HCT116 (cell line): ENCODE measurements around the gene NLRC5. TPM values are rescaled to one million over a fixed set of nuclear protein-coding genes. Genes with fewer than 3 reads are reported as not detected.

Experiments
- ATAC-seq: fragments of 200-7000 bp; cut with Tn5 transposase; 2 replicates; pipeline ENCODE4 v1.9.1; 2020; ENCODE audit warnings: mild to moderate bottlenecking, moderate library complexity
- BruUV-seq: library from RNA; stranded (reverse); fragments of 400-500 nt; replicated peaks from 2 replicates; lab custom pipeline; 2021; lab: Mats Ljungman, UMichigan
- CTCF ChIA-PET: fragments of 300-600 bp; sonication (Branson Sonifier 250); formaldehyde crosslinking; loops from one replicate; lab custom pipeline; 2021; ENCODE audit warnings: antibody characterized with exemption; lab: Charles Lee
- POLR2A ChIA-PET: fragments of 300-600, 350-600 bp; sonication (Branson Sonifier 250); formaldehyde crosslinking; loops from one replicate; lab custom pipeline; 2021; ENCODE audit warnings: antibody characterized with exemption; lab: Charles Lee
- RAD21 ChIA-PET, 2 experiments: fragments of 300-600 bp; sonication (Branson Sonifier 250); formaldehyde crosslinking; loops; one replicate each; lab custom pipeline; 2023; ENCODE audit warnings: low total read pairs in 2 of 2; ENCODE audit not compliant: uncharacterized antibody in 2 of 2, unreplicated experiment in 2 of 2, low non-redundant PET in 1 of 2; lab: Charles Lee
- DNase-seq: peaks from one replicate; pipeline ENCODE4 v3.0.0-alpha.2; 2010; ENCODE audit warnings: low read depth, low spot score
- H2AFZ ChIP-seq: fragments of 200-600 bp; shearing (Covaris generic), sonication (generic); 2 replicates; pipeline ENCODE4 v1.6.1; 2017; ENCODE audit warnings: low read depth, mixed run types, mixed read lengths, antibody characterized with exemption, low read length; ENCODE audit not compliant: poor library complexity, severe bottlenecking
- H3K27ac ChIP-seq: 2 replicates; pipeline ENCODE4 v1.5.1; 2012; ENCODE audit warnings: low read depth, low read length
- H3K27me3 ChIP-seq: fragments of 200-600 bp; sonication (generic); 2 replicates; pipeline ENCODE4 v1.6.1; 2016; ENCODE audit warnings: mixed run types, low read length, mixed read lengths; ENCODE audit not compliant: insufficient read depth
- H3K36me3 ChIP-seq, 2 experiments: fragments of 200-500 bp in 1 of 2; fragments of 200-600 bp in 1 of 2; sonication (Bioruptor generic) in 1 of 2; sonication (generic) in 1 of 2; 2 replicates each; pipeline versions ENCODE4 v1.5.1 to v1.6.1; 2014 to 2016; ENCODE audit warnings: low read length in 2 of 2, inconsistent platforms in 1 of 2, mixed read lengths in 1 of 2, mixed run types in 1 of 2; ENCODE audit not compliant: insufficient read depth in 2 of 2, control insufficient read depth in 1 of 2
- H3K4me1 ChIP-seq, 2 experiments: fragments of 200-600 bp in 1 of 2; sonication (generic) in 1 of 2; 2 replicates each; pipeline versions ENCODE4 v1.5.1 to v1.6.1; 2012 to 2017; ENCODE audit warnings: low read length in 2 of 2, inconsistent platforms in 1 of 2, mild to moderate bottlenecking in 1 of 2, mixed read lengths in 1 of 2, mixed run types in 1 of 2, moderate library complexity in 1 of 2; ENCODE audit not compliant: insufficient read depth in 2 of 2, control insufficient read depth in 1 of 2
- H3K4me2 ChIP-seq: fragments of 200-600 bp; sonication (generic); 2 replicates; pipeline ENCODE4 v1.6.1; 2017; ENCODE audit warnings: mixed run types, low read length, mixed read lengths
- H3K4me3 ChIP-seq, 2 experiments: fragments of 200-600 bp in 1 of 2; sonication (generic) in 1 of 2; replicated peaks in 1 of 2; 2 replicates each; pipeline ENCODE4 v1.5.1; 2011 to 2016; ENCODE audit warnings: low read length in 2 of 2, control low read depth in 1 of 2, low read depth in 1 of 2, mild to moderate bottlenecking in 1 of 2, mixed read lengths in 1 of 2, mixed run types in 1 of 2
- H3K79me2 ChIP-seq: fragments of 200-600 bp; sonication (generic); 2 replicates; pipeline ENCODE4 v1.6.1; 2017; ENCODE audit warnings: mild to moderate bottlenecking, mixed run types, low read length, moderate library complexity, mixed read lengths; ENCODE audit not compliant: insufficient read depth
- H3K9ac ChIP-seq: fragments of 200-600 bp; sonication (generic); 2 replicates; pipeline ENCODE4 v1.6.1; 2016; ENCODE audit warnings: low read length, mixed read lengths
- H3K9me2 ChIP-seq: fragments of 200-600 bp; sonication (generic), shearing (Covaris generic); 2 replicates; pipeline ENCODE4 v1.6.1; 2017; ENCODE audit warnings: mixed run types, mild to moderate bottlenecking, moderate library complexity; ENCODE audit not compliant: insufficient read depth
- H3K9me3 ChIP-seq, 2 experiments: fragments of 200-500 bp in 1 of 2; fragments of 200-600 bp in 1 of 2; sonication (Bioruptor generic) in 1 of 2; sonication (generic) in 1 of 2; 2 replicates each; pipeline ENCODE4 v1.6.1; 2014 to 2017; ENCODE audit warnings: low read length in 2 of 2, mixed read lengths in 2 of 2, inconsistent platforms in 1 of 2, low read depth in 1 of 2, mild to moderate bottlenecking in 1 of 2, mixed run types in 1 of 2, moderate library complexity in 1 of 2; ENCODE audit not compliant: control insufficient read depth in 1 of 2, insufficient read depth in 1 of 2
- H4K20me1 ChIP-seq: fragments of 200-600 bp; sonication (generic), shearing (Covaris generic); 2 replicates; pipeline ENCODE4 v1.6.1; 2017; ENCODE audit warnings: mixed run types, mild to moderate bottlenecking, moderate library complexity; ENCODE audit not compliant: insufficient read depth
- CBX3 ChIP-seq: IDR thresholded peaks from 2 replicates; pipeline ENCODE4 v1.6.1; 2012; ENCODE audit warnings: low read depth
- CEBPB ChIP-seq: IDR thresholded peaks from 2 replicates; pipeline ENCODE4 v1.6.1; 2012; ENCODE audit warnings: low read depth
- EGR1 ChIP-seq: IDR thresholded peaks from 2 replicates; pipeline ENCODE4 v1.6.1; 2012; ENCODE audit warnings: low read depth
- EZH2 ChIP-seq: fragments of 200-600 bp; sonication (generic); IDR thresholded peaks from 2 replicates; pipeline ENCODE4 v1.6.1; 2017; ENCODE audit warnings: antibody characterized with exemption, mixed run types
- EZH2phosphoT487 ChIP-seq: fragments of 200-600 bp; IDR thresholded peaks from 2 replicates; pipeline ENCODE4 v1.6.1; 2018; ENCODE audit warnings: antibody characterized with exemption, borderline replicate concordance
- FOSL1 ChIP-seq: IDR thresholded peaks from 2 replicates; pipeline ENCODE4 v1.6.1; 2012; ENCODE audit warnings: low read depth
- POLR2A ChIP-seq: IDR thresholded peaks from 2 replicates; pipeline ENCODE4 v1.7.0; 2011; ENCODE audit warnings: borderline replicate concordance; ENCODE audit not compliant: insufficient read depth, insufficient read length; ENCODE audit errors: extremely low read depth
- RAD21 ChIP-seq: IDR thresholded peaks from 2 replicates; pipeline ENCODE4 v1.6.1; 2012; ENCODE audit warnings: low read depth, mild to moderate bottlenecking
- SIN3A ChIP-seq: IDR thresholded peaks from 2 replicates; pipeline ENCODE4 v1.6.1; 2012; ENCODE audit warnings: low read depth
- SP1 ChIP-seq: IDR thresholded peaks from 2 replicates; pipeline ENCODE4 v1.6.1; 2012; ENCODE audit warnings: low read depth
- SRF ChIP-seq: IDR thresholded peaks from 2 replicates; pipeline ENCODE4 v1.6.1; 2012; ENCODE audit warnings: low read depth
- TCF7L2 ChIP-seq: IDR thresholded peaks from 2 replicates; pipeline ENCODE4 v1.7.0; 2011; ENCODE audit warnings: borderline replicate concordance, inconsistent platforms; ENCODE audit not compliant: insufficient read depth, insufficient read length; ENCODE audit errors: extremely low read depth
- YY1 ChIP-seq: IDR thresholded peaks from 2 replicates; pipeline ENCODE4 v1.6.1; 2011; ENCODE audit warnings: low read length, low read depth, moderate library complexity, mild to moderate bottlenecking; ENCODE audit not compliant: insufficient replicate concordance; ENCODE audit errors: extremely low read depth
- ZFX ChIP-seq: fragments of 450-650 bp; IDR thresholded peaks from 2 replicates; pipeline ENCODE4 v1.6.1; 2017
- ZNF274 ChIP-seq: fragments of 200-500 bp; sonication (Bioruptor generic); IDR thresholded peaks from 2 replicates; pipeline ENCODE4 v1.6.1; 2014; ENCODE audit warnings: mild to moderate bottlenecking, low read depth, low read length, inconsistent platforms
- intact Hi-C: fragments of 100-400 bp; cut with micrococcal nuclease; formaldehyde crosslinking; loops from 2 replicates; pipeline ENCODE4 v1.10.0; 2022
- total RNA-seq: library from RNA; stranded (reverse); gene quantifications from one replicate; pipeline ENCODE4 v1.2.1, GENCODE V29; 2021; ENCODE audit not compliant: unreplicated experiment
- TF ChIP-seq, protein P1 (sequence below): IDR thresholded peaks from 2 replicates; pipeline ENCODE4 v1.6.1; 2012; ENCODE audit warnings: low read depth
- TF ChIP-seq, protein P2 (sequence below): IDR thresholded peaks from 2 replicates; pipeline ENCODE4 v1.6.1; 2012
- TF ChIP-seq, protein P3 (sequence below): IDR thresholded peaks from 2 replicates; pipeline ENCODE4 v1.6.1; 2012

NLRC5 gene
- total RNA-seq, 1 experiment from 2014 or later, result 10.4 TPM

DNA sequence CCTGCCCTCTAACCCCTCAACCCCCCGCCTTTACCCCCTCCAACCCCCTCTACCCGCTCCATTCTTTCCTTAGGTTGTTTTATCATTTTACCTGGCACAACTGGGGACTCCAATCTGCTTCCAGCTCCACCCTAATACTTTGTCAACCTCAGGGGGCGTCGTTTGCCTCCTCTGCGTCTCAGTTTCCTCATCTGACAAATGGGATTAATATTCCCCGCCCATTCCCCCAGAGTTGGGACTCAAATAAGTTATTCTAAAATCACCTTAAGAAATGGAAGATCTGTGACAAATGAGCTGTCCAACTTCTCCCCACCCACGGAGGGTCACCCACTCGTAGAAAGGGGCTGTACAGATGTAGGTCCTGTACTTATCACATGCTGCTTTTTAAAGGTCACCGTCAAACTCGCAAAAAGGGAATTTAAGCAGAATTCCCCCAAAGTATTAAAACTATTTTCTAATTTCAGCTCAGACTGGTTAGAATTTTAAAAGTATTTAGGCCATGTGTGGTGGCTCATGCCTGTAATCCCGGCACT, 62.4 kb downstream of the NLRC5 start:
- Histone ChIP-seq H3K36me3 (no peaks in the 10 kb centered on the region), H3K9me3 (no peaks in the 10 kb centered on the region), H3K27ac (no peak overlapping the region), H3K4me1 (peaks cover 3 to 12% of the 10 kb centered on the region in 2 experiments; a peak in 3 of 4 replicates), H3K27me3 (no peaks in the 10 kb centered on the region), H3K4me3 (no peak overlapping the region), H3K9me2 (no peaks in the 10 kb centered on the region), H3K4me2 (no peak overlapping the region), H4K20me1 (no peaks in the 10 kb centered on the region), H3K9ac (no peak overlapping the region), H3K79me2 (no peaks in the 10 kb centered on the region), H2AFZ (no peak overlapping the region)
- CTCF ChIA-PET, result no interaction called here
- RAD21 ChIA-PET, result no interaction called here
- no peak for TF ChIP-seq EGR1
- TF ChIP-seq CBX3, result no peak
- POLR2A ChIA-PET, result interaction anchor here (1.3 kb wide), 1 partner anchor 10 kb away, joined by 4 read pairs; no protein-coding TSS in a partner anchor
- intact Hi-C loops, result no loop called here
- ATAC-seq, result no peak
- BruUV-seq, result no TSS peak
- no peak for DNase-seq

DNA sequence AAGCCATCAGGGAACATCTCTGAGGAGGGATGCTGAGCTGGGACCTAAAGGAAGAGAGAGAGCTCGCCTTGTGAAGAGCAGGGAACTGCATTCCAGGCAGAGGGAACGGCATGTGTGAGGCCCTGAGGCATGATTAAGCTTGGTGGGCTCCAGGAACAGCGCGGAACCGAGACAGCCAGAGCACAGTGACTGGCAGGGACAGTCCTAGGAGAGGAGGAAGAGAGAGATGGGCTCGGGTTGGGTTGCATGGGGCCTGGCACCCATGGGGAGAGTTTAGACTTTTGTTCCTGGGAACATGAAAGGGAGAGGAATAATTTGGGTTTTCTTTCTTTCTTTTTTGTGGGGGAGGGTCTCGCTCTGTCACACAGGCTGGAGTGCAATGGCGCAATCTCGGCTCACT, 63.8 kb downstream of the NLRC5 start:
- no peak for TF ChIP-seq CEBPB
- no peak for TF ChIP-seq ZFX
- TF ChIP-seq, protein P1, sequence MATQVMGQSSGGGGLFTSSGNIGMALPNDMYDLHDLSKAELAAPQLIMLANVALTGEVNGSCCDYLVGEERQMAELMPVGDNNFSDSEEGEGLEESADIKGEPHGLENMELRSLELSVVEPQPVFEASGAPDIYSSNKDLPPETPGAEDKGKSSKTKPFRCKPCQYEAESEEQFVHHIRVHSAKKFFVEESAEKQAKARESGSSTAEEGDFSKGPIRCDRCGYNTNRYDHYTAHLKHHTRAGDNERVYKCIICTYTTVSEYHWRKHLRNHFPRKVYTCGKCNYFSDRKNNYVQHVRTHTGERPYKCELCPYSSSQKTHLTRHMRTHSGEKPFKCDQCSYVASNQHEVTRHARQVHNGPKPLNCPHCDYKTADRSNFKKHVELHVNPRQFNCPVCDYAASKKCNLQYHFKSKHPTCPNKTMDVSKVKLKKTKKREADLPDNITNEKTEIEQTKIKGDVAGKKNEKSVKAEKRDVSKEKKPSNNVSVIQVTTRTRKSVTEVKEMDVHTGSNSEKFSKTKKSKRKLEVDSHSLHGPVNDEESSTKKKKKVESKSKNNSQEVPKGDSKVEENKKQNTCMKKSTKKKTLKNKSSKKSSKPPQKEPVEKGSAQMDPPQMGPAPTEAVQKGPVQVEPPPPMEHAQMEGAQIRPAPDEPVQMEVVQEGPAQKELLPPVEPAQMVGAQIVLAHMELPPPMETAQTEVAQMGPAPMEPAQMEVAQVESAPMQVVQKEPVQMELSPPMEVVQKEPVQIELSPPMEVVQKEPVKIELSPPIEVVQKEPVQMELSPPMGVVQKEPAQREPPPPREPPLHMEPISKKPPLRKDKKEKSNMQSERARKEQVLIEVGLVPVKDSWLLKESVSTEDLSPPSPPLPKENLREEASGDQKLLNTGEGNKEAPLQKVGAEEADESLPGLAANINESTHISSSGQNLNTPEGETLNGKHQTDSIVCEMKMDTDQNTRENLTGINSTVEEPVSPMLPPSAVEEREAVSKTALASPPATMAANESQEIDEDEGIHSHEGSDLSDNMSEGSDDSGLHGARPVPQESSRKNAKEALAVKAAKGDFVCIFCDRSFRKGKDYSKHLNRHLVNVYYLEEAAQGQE, result no peak
- no peak for TF ChIP-seq SIN3A
- no peak for TF ChIP-seq EZH2
- TF ChIP-seq POLR2A, result no peak
- no peak for TF ChIP-seq FOSL1
- TF ChIP-seq TCF7L2, result no peak
- TF ChIP-seq, protein P2, sequence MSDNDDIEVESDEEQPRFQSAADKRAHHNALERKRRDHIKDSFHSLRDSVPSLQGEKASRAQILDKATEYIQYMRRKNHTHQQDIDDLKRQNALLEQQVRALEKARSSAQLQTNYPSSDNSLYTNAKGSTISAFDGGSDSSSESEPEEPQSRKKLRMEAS, result no peak
- TF ChIP-seq SP1, result no peak
- no peak for TF ChIP-seq EGR1
- TF ChIP-seq, protein P3, sequence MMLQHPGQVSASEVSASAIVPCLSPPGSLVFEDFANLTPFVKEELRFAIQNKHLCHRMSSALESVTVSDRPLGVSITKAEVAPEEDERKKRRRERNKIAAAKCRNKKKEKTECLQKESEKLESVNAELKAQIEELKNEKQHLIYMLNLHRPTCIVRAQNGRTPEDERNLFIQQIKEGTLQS, result no peak
- TF ChIP-seq YY1, result no peak
- TF ChIP-seq RAD21, result no peak
- no peak for TF ChIP-seq CBX3
- TF ChIP-seq ZNF274, result no peak
- no peak for TF ChIP-seq SRF
- TF ChIP-seq EZH2phosphoT487, result no peak
- no peaks in the 10 kb centered on the region for H3K27me3 ChIP-seq
- CTCF ChIA-PET, result no interaction called here
- H3K36me3 ChIP-seq, result no peaks in the 10 kb centered on the region
- no TSS peak for BruUV-seq
- H3K9me2 ChIP-seq, result no peaks in the 10 kb centered on the region
- intact Hi-C loops, result no loop called here
- POLR2A ChIA-PET, result no interaction called here
- RAD21 ChIA-PET, result no interaction called here
- no peak overlapping the region for H3K4me2 ChIP-seq
- ATAC-seq (no peak), DNase-seq (no peak)
- no peaks in the 10 kb centered on the region for H3K79me2 ChIP-seq
- peaks cover under 1 to 10% of the 10 kb centered on the region in 2 experiments; a peak in 3 of 4 replicates for H3K4me1 ChIP-seq
- no peaks in the 10 kb centered on the region for H3K9me3 ChIP-seq
- no peak overlapping the region for H3K9ac ChIP-seq
- H3K4me3 ChIP-seq, result no peak overlapping the region
- H2AFZ ChIP-seq, result no peak overlapping the region
- H3K27ac ChIP-seq, result no peak overlapping the region
- no peaks in the 10 kb centered on the region for H4K20me1 ChIP-seq
